ENCODE data around the gene DEPDC1B.

DNA sequence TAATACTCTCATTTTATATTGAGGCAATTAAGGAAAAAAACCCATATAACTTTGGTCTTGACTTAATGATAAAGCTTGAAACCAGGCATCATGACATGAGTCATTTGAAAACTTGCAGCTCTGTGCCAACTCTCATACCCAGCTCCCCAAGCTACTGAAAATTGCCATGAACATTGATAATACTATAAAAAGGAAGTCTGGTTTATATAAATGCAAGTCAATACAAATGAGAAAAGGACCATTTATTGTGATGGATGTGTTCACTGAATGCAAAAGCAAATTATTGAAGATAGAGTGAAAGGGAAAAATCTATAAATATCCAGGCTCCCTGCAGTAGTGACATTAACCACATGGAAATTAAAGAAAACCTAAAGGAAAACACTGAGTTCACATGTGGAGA is 116.3 kb downstream of the DEPDC1B start:
- TF ChIP-seq, protein P1, sequence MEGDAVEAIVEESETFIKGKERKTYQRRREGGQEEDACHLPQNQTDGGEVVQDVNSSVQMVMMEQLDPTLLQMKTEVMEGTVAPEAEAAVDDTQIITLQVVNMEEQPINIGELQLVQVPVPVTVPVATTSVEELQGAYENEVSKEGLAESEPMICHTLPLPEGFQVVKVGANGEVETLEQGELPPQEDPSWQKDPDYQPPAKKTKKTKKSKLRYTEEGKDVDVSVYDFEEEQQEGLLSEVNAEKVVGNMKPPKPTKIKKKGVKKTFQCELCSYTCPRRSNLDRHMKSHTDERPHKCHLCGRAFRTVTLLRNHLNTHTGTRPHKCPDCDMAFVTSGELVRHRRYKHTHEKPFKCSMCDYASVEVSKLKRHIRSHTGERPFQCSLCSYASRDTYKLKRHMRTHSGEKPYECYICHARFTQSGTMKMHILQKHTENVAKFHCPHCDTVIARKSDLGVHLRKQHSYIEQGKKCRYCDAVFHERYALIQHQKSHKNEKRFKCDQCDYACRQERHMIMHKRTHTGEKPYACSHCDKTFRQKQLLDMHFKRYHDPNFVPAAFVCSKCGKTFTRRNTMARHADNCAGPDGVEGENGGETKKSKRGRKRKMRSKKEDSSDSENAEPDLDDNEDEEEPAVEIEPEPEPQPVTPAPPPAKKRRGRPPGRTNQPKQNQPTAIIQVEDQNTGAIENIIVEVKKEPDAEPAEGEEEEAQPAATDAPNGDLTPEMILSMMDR (IDR thresholded peaks at IDR 0.05; ENCODE audit: borderline replicate concordance, extremely low read depth, low read length, poor library complexity, severe bottlenecking), result no peak
- TF ChIP-seq EZH2 (IDR thresholded peaks at IDR 0.05; ENCODE audit: borderline replicate concordance, low read depth, low read length, severe bottlenecking), result no peak

Measured in DND-41 (cell line).